ENCODE measurements around the gene VAT1.
"Not testable (repeated sequence)": the region's sequence is repeated elsewhere in the genome, so short reads cannot be mapped to it uniquely, and the experiment has no call there.

The VAT1 gene

DNA sequence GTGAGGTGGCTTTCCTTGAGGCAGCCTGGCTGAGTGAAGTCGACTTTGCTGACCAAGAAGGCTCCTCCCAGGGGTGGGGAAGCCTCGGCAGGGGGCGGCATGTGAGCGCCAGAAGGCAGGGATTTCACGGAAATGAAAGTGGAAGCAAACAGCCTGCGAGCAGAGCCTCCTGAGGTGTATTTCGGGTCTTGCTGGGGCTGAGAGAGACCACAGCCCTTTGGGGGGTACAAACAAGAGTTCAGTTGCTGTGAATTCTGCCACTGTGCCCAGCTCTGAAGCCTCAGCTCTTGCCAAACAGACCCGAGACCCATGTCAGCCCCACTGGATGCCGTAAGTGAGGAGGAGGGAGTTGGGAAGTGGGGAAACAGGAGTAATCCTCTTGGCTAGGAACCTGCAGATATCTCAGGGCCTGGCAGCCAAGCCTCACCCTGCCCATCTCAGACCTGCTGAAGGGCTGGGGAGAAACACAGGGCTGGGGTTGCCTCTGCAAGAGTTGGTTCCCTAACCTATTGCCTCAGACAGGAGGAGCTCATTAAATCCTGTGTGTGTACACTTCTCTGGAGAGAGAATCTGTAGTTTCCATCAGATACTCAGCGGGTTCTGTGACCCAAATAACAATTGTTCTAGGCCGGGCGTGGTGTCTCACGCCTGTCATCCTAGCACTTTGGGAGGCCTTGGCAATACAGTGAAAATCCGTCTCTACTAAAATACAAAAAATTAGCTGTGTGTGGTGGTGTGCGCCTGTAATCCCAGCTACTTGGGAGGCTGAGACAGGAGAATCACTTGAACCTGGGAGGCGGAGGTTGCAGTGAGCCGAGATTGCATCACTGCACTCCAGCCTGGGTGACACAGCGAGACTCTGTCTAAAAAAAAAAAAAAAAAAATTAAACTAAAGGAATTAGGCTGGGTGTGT, 15.3 kb downstream of the VAT1 start, which contains the start of gene IFI35:
Gene IFI35 (plus strand): TSS at position 146 of the 913 bp plus-strand sequence. CDS start 164 bp downstream, at position 310.
- H3K4me3 ChIP-seq (ENCODE audit: low read depth, low read length) = peak within 1 kb of the TSS; percentile 51
- DNase-seq (ENCODE audit: low read depth) = no peak
- TF ChIP-seq, protein P1, sequence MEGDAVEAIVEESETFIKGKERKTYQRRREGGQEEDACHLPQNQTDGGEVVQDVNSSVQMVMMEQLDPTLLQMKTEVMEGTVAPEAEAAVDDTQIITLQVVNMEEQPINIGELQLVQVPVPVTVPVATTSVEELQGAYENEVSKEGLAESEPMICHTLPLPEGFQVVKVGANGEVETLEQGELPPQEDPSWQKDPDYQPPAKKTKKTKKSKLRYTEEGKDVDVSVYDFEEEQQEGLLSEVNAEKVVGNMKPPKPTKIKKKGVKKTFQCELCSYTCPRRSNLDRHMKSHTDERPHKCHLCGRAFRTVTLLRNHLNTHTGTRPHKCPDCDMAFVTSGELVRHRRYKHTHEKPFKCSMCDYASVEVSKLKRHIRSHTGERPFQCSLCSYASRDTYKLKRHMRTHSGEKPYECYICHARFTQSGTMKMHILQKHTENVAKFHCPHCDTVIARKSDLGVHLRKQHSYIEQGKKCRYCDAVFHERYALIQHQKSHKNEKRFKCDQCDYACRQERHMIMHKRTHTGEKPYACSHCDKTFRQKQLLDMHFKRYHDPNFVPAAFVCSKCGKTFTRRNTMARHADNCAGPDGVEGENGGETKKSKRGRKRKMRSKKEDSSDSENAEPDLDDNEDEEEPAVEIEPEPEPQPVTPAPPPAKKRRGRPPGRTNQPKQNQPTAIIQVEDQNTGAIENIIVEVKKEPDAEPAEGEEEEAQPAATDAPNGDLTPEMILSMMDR (IDR thresholded peaks at IDR 0.05; ENCODE audit: control insufficient read depth, extremely low read depth, insufficient read depth) = peak; percentile 41

DNA sequence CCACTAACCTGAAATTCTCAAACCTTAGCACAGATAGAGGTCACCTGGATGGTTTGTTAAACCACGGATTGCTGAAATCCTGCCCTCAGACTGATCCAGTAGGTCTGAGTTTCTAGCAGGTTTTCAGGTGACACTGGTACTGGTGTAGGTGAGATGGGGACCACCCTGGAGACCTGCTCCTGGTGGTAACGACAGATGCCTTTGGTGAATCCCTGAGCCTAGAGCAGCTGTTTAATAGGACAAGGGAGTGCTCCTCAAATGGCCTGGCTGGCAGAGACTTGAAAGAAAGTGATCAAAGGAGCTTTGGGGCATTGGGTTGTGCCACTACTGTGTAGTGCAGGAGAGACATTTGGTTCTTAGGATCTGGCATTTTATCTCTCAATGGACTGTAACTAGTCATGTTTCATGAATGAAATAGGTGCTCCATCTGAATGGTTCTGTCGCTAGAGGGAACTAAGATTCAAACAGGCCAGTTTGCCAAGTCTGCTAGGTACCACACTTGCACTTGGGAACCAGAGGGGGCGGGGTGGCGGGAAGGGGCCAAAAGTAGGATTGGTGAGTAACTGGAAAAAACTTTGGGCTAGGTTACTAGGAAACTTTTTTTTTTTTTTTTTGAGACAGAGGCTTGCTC, 18.5 kb downstream of the VAT1 start:
- H3K4me3 ChIP-seq (ENCODE audit: low read depth, low read length) = no peak overlapping the region
- TF ChIP-seq, protein P1 (IDR thresholded peaks at IDR 0.05; ENCODE audit: control insufficient read depth, extremely low read depth, insufficient read depth) = no peak
- DNase-seq (ENCODE audit: low read depth) = no peak

DNA sequence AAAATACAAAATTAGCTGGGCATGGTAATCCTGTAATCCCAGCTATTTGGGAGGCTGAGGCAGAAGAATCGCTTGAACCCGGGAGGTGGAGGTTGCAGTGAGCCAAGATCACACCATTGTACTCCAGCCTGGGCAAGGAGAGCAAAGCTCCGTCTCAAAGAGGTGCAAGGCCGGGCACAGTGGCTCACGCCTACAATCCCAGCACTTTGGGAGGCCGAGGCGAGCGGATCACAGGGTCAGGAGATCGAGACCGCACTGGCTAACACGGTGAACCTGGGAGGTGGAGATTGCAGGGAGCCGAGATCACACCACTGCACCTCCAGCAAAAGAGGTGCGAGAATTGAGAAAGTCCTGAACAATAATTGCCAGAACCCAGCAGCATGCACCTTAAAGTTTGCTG, 21.3 kb downstream of the VAT1 start:
- not testable (repeated sequence) for DNase-seq (ENCODE audit: low read depth); H3K4me3 ChIP-seq (ENCODE audit: low read depth, low read length)

DNA sequence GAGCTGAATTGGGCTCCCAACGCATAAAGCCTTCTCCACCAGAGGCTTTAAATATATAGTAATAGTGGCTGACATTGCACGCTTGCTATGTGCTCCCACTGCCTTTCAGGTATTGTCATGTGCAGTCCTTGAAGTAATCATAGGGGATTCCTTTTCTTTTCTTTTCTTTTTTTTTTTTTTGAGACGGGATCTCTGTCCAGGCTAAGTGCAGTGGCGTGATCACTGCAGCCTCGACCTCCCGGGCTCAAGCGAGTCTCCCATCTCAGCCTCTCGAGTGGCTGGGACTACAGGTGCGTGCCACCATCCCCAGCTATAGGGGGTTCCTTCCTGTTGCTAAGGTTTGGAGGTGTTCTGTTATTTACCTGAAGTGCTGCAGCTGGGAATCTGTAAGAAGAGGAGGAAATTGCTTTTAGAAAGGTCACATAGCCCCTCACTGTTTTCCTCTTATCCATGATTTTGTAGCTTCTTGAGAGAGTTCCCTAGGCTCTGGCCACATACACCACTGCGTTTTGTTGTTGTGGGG, 23.1 kb downstream of the VAT1 start:
- TF ChIP-seq, protein P1 (IDR thresholded peaks at IDR 0.05; ENCODE audit: control insufficient read depth, extremely low read depth, insufficient read depth) = no peak
- no peak for DNase-seq (ENCODE audit: low read depth)

DNA sequence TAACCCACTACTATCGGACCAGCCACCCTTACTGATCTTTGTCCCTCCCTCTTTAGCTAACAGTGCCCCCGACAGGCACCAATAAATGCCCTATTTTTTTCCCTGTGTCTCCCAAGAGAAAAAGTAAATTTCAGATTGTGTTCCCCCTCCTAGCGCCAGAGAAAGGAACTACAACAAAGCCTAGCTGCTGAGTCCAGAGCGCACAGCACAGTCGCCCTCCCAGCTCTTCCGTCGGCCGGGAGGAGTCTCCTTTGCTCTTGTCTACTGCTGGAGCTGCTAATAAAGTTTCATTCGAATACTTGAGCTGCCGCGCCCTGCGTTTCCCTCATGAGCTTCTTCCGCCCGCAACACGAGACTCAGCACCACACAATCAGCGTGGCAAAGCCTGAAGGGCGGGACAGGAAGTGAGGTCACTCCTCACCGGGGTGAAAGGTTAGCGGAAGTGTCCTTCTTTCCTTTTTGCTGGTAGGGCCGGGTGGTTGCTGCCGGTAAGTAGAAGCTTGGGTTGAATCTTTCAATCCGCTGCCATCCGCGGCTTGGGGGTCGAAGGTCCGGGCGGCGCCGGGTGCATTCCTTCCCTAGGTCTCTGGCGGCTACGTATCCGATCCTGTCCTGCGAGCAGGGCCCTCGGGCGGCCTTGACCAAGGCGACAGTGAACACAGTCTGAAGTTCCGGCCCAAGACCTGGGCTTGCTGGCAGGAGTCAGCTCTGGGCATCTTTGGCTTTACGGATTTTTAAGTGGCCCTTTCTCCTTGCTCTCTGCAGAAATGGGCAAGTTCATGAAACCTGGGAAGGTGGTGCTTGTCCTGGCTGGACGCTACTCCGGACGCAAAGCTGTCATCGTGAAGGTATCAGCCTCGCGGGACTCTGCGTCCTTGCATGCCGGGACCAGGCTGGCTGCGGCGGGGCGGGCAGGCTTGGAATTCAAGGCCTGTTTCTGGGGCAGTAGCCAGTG, 23.9 kb downstream of the VAT1 start, which contains the start of gene RPL27:
Gene RPL27 (plus strand): TSS at position 436 of the 955 bp plus-strand sequence. CDS start 332 bp downstream, at position 768.
- peak within 1 kb of the TSS; percentile 98 for H3K4me3 ChIP-seq (ENCODE audit: low read depth, low read length)
- DNase-seq (ENCODE audit: low read depth) = peak; percentile 100
- TF ChIP-seq, protein P1 (IDR thresholded peaks at IDR 0.05; ENCODE audit: control insufficient read depth, extremely low read depth, insufficient read depth) = peak; percentile 78

More for the DNA sequence above, 23.1 kb downstream of the VAT1 start:
- H3K4me3 ChIP-seq (ENCODE audit: low read depth, low read length) = peak overlapping the region; percentile 98

DNA sequence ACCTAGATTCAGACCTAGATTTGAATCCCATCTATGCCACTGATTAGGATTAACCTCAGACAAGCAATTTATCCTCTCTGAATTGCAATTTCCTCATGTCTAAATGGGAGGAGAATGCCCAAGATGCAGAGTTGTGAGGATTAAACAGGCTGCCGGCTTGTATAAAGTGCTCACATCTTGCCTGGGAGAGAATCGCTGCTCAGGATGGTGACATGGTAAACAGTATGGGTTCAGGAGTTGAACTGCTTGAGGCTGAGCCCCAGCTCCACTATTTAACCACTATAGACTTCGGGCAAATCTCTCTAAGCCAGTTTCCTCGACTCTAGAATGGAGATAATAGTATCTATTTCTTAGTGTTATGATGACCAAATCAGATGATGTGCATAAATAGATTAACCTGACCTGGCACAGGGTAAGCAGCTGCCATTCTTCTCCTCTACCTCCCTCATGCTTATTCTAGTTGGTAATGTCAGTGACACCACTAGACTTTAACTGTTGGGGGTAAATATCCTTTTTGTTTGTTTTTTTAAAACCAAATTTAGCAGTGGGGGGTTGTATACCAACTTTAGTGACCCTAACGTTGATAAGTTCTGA, 24.7 kb downstream of the VAT1 start:
- TF ChIP-seq, protein P1 (IDR thresholded peaks at IDR 0.05; ENCODE audit: control insufficient read depth, extremely low read depth, insufficient read depth) = no peak
- DNase-seq (ENCODE audit: low read depth) = no peak
- peak overlapping the region; percentile 98 for H3K4me3 ChIP-seq (ENCODE audit: low read depth, low read length)

DNA sequence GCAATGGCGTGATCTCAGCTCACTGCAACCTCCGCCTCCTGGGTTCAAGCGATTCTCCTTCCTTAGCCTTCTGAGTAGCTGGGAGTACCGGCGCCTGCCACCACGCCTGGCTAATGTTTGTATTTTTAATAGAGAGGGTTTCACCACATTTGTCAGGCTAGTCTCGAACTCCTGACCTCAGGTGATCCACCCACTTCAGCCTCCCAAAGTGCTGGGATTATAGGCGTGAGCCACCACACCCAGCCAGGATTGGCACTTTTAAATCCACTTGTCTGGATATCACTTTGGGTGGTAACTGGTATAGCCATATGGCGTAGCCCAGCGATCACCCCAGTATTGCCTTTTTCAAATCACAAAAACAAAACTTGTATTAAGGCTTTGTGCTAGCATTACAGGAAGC, 28.3 kb downstream of the VAT1 start:
- not testable (repeated sequence) for H3K4me3 ChIP-seq (ENCODE audit: low read depth, low read length); DNase-seq (ENCODE audit: low read depth)

Data from LNCaP clone FGC (cell line).